Measurements from ENCODE around the gene CDK19. TPM values are rescaled to one million over a fixed set of nuclear protein-coding genes. Genes with fewer than 3 reads are reported as not detected.
A peak's percentile ranks its signal among the peaks of the same experiment; 100 is the strongest.
"Not testable (repeated sequence)": the region's sequence is repeated elsewhere in the genome, so short reads cannot be mapped to it uniquely, and the experiment has no call there.

The CDK19 gene
- total RNA-seq, 1 donor from 2014 or later: 41.1 TPM

DNA sequence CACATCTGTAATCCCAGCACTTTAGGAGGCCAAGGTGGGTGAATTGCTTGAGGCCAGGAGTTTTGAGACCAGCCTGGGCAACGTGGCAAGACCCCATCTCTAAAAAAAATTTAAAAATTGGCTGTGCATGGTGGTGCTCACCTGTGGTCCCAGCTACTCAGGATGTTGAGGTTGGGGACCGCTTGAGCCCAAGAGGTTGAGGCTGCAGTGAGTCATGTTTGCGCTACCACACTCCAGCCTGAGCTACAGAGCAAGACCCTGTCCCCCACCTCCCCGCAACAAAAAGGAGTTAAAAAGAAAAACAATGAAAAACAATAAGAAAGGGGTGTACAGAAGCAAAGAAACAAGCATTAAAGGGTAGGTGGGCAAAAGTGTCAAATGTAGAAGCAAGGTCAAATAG lies 57.3 kb downstream of the CDK19 start:
- no peak for DNase-seq (ENCODE audit: low spot score)

DNA sequence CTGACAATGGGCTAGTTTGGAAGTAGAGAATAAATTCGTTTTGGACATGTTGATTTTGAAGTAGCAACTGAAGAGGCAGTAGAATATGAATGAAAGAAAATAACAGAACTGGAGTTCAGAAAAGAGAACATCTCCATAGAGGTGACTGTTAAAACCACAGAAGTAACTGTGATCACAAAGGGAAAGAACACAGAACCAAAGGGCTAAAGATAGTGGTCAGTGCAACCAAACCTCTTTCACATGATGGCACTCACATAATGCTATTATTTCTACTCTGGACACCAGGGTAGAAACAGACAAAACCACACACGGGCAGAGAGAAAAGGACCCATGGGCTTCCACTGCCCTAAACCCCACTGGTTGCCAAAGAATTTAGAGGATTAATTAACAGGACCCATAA lies 58.5 kb downstream of the CDK19 start:
- no peak for DNase-seq (ENCODE audit: low spot score)

DNA sequence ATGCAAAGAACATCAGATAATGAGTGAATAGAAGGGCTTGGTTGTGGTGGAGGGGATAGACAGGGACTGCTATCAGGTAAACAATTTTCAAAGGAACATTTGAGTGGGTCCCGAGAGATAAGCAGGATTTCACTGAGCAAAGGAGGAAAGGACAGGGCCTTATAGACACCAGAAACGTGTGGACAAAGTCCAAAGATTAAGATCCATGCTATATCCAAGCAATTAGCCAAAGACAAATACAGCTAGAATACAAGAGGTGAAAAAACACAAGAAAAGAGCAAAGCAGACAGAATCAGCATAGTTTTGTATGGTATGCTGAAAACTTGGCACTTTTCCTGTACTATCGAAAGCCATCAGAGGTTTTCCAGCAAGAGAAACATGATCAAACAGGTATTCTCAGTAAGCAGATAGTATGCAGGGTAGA lies 59.8 kb downstream of the CDK19 start:
- no peak for DNase-seq (ENCODE audit: low spot score)

DNA sequence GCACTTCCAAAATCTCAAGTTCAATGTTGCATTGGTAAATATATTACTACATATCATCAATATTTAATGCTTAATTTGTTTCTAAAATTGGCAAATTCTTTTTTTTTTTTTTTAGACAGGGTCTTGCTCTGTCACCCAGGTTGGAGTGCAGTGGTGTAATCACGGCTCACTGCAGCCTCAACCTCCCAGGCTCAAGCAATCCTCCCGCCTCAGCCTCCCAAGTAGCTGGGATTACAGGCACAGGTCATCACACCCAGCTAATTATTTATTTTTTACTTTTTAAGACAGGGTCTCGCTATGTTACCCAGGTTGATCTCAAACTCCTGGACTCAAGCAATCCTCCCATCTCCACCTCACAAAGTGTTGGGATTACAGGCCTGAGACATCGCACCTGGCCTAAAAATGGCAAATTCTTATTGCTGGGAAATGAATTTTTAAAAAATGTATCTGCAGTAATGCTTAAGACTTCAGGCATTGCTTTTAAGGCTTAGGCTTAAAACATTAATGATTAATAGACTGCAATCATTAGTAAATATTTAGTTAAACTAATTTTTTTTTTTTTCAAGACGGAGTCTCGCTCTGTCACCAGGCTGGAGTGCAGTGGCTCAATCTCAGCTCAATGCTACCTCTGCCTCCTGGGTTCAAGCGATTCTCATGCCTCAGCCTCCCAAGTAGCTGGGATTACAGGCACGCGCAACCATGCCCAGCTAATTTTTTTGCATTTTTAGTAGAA lies 61.2 kb downstream of the CDK19 start:
- DNase-seq (ENCODE audit: low spot score): not testable (repeated sequence)

DNA sequence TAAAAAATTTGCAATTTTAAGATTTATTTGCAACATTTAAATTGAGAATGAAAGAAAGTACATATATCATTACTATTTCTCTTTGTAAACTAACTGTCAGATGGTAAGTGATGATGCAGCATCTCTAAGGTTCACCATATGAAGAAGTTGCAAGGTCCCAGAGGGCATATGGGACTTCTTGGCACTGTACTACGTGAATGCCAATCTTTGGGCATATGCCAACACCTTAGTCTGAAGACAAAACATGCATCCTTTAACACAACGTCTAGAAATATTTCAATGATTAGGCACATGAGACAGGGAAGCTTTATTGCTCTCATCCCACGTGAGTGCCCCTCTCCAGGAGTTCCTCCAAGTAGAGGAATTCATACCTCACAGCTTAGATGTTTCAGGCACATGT lies 66.8 kb downstream of the CDK19 start:
- DNase-seq (ENCODE audit: low spot score): no peak

DNA sequence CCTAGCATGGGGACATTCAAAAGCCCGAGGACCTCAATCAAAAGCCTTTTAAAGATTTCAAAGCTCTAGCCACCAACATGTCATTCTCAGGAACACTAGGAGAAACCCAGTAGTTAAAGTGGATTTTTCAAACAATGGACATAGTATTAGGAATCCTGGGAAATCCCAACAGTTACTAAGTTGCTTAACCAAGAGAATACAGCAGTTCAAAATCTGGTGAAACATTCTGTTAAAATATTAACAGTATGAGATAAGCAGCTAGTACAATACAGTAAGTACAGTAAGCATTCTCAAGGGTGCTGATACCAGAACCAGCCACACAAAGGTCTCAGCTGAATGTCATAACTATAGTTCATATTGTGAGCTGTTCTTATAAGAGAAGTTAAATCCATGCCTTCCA lies 68.6 kb downstream of the CDK19 start:
- no peak for DNase-seq (ENCODE audit: low spot score)

DNA sequence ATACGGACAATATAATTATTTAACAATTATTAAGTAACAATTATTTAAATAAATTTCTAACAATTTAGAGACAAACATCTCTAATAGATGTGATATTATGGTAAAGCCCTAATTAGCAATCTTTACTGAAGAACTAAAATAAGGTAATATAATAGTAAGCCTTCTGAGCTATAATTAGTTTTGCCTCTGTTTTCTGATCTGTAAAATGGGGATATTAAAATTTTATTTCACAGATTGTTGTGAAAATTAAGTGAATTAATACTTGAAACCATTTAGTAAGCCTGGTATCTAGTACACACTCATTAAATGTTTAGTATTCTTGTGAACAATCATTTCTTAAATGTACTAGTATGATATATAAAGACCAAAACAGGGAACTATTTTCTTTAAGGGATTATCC lies 70.3 kb downstream of the CDK19 start:
- no peak for DNase-seq (ENCODE audit: low spot score)

DNA sequence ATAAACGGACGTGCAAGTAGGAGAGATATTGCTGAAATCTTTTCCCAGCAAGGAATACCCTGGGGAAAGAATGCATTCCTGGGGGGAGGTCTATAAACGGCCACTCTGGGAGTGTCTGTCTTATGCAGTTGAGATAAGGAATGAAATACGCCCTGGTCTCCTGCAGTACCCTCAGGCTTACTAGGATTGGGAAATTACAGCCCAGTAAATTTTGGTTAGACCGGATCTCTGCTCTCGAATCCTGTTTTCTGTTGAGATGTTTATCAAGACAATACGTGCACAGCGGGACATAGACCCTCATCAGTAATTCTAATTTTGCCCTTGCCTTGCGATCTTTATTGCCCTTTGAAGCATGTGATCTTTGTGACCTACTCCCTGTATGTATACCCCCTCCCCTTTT lies 72.7 kb downstream of the CDK19 start:
- DNase-seq (ENCODE audit: low spot score): not testable (repeated sequence)

DNA sequence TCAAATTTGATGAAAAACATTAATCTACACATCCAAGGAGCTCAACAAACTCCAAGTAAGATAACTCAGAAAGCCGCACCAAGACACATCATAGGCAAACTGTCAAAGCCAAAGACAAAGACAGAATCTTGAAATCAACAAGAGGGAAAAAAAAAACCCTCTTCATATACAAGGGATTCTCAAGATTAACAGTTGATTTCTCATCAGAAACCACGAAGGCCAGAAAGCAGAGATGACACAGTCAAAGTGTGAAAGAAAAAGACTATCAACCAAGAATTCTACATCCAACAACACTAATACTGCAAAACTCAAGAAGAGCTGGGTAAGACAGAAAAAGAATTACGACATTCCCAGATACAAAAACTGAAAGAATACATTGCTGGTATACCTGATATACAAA lies 73.8 kb downstream of the CDK19 start:
- no peak for DNase-seq (ENCODE audit: low spot score)

DNA sequence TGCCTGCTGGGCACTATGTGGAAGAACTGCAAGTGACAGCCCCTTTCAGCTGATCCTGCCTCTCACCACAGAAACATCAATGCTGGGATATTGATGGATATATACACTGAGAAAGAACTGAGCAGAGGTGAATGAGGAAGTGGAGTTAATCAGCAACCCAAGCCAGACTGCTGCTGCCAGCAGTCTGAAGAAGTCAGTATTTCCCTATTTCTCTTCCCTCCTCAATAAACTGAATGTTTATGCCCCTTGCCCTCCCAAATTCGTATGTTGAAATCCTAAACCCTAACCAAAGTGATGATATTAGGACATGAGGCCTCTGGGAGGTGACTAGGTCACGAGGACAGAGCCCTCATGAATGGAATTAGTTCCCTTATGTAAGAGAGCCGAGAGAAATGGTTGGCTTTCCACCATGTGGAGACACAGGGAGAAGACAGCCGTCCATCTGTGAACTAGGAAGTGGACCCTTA lies 76.3 kb downstream of the CDK19 start:
- peak; percentile 73 for DNase-seq (ENCODE audit: low spot score)

DNA sequence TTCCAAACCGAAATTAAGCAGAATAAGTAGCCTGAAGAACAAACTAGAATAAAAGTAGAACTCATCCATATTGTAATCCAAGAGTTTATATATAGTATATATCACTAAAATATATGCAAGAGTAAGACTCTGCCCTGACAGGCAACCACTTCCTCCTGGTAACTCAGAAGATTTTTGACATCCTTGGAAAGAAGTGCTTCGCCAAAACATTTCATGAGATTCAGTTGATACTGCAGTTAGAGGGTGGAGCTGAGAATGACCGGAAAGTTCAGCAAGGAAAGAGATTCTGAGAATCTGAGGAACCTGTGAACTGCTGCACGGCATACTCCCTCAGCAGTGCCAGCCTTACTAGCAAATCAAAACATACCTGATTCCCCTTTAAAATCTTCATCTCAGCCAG lies 79.6 kb downstream of the CDK19 start:
- no peak for DNase-seq (ENCODE audit: low spot score)

DNA sequence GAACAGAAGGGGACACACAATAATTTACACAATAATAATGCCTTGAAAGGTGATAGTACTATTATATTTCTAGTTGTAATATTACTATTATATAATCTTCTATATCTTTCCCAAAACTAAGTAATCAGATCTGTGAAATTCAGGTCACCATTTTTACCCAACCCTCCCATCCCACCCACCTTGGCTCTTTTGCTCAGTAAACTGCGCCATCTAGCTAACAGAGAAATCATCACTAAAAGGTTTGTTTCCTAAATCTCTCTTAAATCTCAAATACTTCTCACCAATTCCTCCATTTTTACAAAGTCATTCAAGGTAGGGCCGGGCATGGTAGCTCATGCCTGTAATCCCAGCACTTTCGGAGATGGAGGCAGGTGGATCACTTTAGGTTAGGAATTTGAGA lies 83.4 kb downstream of the CDK19 start:
- DNase-seq (ENCODE audit: low spot score): no peak

DNA sequence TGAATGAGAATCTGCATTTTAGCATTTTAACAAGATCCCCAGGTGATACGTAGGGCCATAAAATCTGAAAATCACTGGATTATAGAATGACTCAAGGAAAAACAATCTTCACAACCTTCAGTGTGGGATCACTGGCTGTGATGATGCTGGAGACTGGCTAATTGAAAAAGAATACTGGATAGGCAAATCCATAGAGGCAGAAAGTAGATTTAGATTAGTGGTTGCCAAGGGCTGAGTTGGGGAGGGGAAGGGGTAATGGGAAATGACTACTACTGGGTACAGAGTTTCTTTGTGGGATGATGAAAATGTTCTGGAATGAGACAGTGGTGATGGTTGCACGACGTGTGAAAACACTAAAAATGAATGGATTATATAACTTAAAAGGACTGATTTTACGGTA lies 84.1 kb downstream of the CDK19 start:
- DNase-seq (ENCODE audit: low spot score): no peak

DNA sequence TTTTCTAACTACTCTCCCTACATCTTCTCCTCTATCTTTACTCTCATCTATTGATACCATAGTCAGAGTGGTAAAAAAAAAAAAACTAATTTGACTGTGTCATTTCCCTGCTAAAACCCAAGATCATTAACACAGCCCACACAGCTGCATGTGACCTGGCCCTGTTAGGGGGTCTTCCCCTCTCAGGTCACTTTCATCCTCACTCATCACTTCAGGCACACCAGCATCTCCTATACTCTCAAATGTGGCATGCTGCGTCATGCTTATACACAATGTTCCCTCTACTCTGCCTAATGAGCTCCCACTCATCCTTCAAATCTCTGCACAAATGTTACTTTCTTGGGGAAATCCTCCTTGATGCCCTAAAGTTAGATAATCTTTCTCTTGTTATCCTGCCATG lies 86.8 kb downstream of the CDK19 start:
- DNase-seq (ENCODE audit: low spot score): no peak

DNA sequence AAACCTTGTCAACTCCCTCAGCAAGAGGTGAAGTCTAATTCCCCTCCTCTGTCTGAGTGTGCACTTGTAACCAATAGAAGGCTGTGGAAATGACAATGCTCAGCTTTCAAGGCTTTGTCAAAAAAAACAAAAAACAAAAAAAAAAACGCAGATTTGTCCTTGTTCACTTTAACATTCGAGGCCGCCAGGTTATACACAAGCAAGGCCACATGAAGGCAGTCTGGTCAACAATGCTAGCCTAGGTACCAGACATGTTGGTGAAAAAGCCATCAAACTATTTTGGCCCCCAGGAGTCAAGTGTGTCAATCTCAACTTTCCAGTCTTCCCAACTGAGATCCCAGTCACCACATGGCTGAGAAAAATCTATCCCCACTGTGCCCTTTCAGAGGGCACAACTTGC lies 92.3 kb downstream of the CDK19 start:
- DNase-seq (ENCODE audit: low spot score): no peak

DNA sequence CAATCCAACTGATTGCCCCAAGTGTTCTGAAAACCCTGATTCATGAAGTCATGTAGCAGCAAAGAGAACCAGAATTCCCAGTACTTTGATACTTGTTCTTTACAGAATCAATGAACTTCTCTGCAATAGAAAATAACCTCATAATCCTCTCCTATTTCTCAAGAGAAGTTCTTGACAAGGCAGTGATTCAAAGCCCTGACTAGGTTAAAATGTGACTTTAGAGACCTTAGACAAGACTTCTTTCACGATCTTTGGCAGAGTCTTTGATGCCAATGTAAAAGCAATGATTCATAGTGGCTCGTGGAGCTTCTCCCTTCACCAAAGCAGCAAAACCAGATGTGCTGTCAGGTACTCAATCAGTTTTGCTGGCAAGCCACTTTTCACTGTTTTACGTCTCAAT lies 95.2 kb downstream of the CDK19 start:
- DNase-seq (ENCODE audit: low spot score): no peak

DNA sequence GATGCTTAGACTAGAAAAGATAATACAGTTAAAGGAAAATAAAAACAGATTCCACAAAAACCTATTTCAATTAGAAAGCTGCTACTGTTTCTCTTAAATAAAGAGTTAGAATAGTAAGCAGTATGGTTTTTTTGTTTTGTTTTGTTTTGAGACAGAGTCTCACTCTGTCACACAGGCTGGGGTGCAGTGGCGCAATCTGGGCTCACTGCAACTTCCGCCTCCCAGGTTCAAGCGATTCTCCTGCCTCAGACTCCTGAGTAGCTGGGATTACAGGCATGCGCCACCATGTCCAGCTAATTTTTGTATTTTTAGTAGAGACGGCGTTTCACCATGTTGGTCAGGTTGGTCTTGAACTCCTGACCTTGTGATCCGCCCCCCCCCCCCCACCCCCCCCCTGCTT lies 95.7 kb downstream of the CDK19 start:
- not testable (repeated sequence) for DNase-seq (ENCODE audit: low spot score)

DNA sequence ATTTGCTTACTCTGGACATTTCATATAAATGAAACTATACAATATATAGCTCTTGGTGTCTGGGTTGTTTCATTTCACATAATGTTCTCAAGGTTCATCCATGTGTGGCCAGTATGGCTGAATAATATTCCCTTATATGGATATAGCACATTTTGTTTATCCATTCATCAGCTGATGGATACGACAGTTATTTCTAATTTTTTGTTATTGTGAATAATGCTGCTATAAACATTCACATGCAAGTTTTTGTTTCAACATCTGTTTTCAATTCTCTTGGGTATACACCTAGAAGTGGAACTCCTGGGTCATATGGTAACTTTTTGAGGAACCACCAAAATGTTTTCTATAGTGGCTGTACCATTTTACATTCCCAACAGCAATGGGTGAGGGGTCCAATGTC lies 101.1 kb downstream of the CDK19 start:
- DNase-seq (ENCODE audit: low spot score): no peak

DNA sequence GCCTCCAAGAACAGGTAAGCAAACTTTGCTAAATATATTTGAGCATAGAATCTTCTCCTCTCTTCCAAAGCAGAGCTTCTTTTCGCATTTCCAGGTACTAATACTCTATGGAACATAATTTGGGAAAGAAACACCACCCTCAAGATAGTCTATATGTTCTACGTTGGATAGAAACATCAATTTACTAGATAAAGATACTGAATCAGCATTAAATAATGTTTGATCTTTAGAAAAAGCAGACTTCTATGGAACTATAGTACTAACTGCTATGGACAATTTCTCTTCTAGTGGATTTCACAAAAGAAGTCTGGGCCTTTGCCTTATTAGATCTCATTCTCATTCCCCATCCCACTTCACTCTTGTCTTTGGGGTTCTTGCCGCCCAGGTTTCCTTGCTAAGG lies 103.0 kb downstream of the CDK19 start:
- no peak for DNase-seq (ENCODE audit: low spot score)

DNA sequence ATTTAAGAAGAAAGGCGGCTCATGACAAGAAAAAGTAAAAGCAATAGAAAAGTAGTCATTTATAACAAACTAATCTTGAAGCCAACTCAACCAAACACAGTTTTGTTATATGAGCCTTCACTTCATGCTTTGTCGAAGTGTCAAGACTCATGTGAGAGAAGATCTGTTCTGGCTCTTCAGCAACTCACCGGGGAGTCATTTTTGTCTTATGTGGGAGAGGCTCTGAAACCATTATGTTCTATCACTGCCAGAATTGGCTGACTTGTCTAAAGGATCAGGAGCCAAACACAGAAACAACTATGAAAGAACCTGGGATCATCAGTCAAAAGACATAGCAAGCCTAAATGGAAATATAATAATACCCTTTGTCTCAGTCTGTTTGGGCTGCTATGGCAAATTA lies 105.2 kb downstream of the CDK19 start:
- no peak for DNase-seq (ENCODE audit: low spot score)

DNA sequence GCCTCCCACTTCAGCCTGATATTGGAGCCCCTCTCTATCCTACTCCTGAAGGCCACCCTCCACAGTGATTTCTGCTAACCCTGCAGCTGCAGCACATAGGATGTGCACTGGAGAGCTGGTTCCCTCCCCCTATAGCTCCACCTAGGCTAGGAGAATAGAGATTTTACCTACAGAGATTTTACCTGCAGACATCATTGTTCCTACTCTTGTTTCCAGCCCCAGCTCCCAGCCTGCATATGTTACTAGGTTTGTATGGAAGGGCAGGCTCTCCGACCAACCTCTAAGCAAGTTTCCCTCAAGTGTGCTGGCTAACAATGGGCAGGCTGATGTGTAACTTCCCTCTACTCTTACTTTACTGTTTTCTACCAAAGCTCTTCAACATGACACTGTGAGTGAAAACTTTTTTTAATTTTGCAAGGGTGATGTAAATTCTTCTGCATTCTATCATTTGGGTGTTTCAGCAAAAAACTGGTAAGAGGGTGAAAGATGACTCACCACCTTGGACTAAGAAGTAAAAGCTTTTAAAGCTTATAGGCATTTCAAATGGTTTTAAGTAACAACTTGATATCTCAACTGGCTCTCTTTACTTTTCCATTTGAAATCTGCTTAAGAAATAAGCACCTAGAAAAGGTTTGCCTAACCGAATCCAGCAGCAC lies 106.8 kb downstream of the CDK19 start:
- no peak for DNase-seq (ENCODE audit: low spot score)

DNA sequence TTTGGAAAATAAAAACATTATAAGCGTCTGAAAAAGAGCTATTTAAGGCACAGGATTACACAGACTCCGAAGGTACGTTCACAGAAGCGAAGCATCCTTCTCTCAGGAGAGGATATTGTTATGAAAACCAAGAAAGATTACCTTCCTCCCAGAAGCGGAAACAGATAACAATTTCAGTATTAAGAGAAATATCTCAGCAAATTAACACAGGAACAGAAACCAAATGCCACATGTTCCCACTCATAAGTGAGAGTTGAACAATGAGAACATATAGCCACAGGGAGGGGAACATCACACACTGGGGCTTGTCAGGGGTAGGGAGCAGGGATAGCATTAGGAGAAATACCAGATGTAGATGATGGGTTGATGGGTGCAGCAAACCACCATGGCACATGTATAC lies 109.7 kb downstream of the CDK19 start:
- no peak for DNase-seq (ENCODE audit: low spot score)

DNA sequence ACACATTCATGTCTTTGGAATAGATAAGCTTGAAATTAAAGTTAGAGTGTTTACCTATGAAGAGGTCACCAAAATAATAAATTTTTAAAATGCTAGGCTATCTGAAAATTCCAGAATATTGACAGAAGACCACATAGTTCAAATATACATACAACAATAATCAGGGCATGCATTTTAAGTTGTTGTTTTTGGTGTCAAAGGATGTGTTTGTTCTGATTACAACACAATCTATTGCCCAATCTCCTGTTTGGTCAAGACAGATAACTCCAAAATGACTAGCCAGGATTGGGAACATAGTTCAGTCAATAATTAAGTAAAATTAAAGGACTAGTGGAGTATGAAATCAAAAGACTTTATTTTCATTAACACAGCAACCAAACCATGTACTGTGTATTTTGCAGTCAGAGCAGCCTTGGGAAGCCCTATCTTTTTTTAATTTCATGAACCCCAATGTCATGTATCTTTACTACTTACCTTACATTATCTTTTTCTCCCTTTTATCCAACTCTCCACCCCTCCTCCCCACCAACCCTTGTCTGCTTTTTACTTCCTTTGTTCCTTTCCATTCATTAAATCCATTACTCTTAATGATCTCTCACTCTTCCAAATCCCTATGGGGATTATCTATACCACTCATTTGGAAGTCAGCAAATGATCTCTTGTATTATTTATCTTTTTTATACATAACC lies 111.2 kb downstream of the CDK19 start:
- no peak for DNase-seq (ENCODE audit: low spot score)
